Measurements from ENCODE around the gene CEP290.

DNA sequence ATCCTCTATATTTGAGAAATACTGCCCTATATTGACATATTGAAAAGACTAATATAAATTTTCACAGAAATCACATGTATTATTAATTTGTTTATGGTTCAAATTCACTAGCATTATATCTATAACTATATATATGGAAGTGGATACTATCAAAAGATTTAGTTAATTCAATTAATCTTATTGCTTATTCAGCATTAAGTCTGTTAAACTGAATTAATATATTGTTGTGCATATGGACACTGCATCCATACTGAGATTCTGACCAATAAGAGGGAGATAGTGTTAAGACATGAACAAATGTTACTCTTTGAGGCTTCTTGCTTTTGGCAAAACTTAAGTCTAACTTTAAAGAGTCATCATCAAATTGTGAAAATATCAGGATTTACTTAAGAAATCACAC lies 60.6 kb downstream of the CEP290 start:
- TF ChIP-seq, protein P1, sequence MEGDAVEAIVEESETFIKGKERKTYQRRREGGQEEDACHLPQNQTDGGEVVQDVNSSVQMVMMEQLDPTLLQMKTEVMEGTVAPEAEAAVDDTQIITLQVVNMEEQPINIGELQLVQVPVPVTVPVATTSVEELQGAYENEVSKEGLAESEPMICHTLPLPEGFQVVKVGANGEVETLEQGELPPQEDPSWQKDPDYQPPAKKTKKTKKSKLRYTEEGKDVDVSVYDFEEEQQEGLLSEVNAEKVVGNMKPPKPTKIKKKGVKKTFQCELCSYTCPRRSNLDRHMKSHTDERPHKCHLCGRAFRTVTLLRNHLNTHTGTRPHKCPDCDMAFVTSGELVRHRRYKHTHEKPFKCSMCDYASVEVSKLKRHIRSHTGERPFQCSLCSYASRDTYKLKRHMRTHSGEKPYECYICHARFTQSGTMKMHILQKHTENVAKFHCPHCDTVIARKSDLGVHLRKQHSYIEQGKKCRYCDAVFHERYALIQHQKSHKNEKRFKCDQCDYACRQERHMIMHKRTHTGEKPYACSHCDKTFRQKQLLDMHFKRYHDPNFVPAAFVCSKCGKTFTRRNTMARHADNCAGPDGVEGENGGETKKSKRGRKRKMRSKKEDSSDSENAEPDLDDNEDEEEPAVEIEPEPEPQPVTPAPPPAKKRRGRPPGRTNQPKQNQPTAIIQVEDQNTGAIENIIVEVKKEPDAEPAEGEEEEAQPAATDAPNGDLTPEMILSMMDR (IDR thresholded peaks at IDR 0.05): no peak
- no peak for TF ChIP-seq POLR2A (IDR thresholded peaks at IDR 0.05)

Measured in uterus (tissue), 2 donors.